Inflammatory macrophage treated with lipopolysaccharide for 1 hour (primary cell): ENCODE results near the gene CCDC50.

Experiments
- DNase-seq, 2 donors: peaks; one replicate each; pipeline ENCODE4 v3.0.0-alpha.2; 2020 to 2022

Gene CCDC50

DNA sequence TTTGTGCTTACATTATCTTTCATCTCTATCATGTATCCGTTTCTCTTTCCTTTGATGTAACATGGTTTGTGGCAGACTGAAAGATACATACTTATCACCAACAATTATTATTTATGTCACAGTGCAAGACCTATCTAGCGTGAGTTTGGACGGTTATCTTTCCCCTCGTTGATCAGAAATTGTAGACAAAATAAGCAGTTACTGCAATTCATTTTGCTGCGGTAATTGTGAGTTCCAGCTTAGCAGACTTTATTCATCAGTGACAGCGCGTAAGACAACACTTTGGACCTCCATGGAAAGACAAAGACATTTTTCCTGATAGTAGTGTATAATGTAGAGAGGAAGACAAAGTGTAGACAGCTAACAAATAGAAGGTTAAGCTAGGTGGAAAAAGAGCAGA, 52.1 kb downstream of the CCDC50 start:
- no peak for DNase-seq

DNA sequence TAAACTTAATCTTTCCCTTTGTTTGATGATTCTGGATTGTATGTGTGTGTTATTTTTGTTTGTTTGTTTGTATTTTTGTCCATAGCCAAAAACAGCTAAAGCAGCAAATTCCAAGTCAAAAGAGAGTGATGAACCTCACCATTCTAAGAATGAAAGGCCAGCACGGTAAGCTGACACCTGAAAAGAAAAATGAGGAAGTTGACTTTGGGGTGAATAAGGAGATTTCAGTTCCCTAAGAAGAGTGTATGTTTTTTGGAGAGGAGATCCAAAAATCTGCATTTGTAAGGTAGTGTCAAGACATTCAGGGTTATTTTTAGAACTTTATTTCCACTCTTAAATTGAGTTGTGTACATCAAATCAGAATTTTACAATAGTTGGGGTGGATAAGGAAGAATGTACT, 53.5 kb downstream of the CCDC50 start:
- DNase-seq = no peak

- no peak for DNase-seq
Observed at GRCh38 chr3:191383124-191383523, 53.9 kb downstream of the CCDC50 start.

GRCh38 chr3:191385101-191385500, 55.9 kb downstream of the CCDC50 start:
- no peak for DNase-seq

DNA sequence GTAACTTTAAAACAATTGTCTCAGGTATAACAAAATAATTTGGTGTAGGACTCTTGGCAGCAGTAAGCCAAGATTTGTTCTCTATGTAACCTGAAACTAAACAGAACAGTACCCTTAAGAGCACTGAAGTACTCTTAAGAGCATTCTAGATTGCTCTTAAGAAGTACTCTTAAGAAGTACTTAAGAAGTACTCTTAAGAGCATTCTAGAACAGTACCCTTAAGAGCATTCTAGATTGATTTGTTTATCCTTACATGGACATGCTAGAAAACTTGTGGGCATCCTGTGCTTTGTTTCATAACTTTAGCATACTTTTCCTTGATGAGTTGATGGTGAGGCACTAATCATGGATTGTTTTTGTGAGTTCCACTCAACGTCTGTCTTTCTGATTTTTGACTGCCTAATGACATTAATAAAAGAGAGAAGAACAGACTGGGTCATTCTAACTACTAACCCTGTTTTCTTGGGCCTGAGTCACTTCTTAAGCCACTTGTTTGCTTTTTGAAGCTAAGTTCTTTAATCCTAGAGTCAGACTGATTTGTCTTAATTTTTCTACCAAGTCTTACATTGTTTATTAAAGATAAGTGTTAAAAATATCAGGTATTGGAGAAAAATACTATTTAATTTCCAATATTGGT, 58.4 kb downstream of the CCDC50 start:
- no peak for DNase-seq

DNA sequence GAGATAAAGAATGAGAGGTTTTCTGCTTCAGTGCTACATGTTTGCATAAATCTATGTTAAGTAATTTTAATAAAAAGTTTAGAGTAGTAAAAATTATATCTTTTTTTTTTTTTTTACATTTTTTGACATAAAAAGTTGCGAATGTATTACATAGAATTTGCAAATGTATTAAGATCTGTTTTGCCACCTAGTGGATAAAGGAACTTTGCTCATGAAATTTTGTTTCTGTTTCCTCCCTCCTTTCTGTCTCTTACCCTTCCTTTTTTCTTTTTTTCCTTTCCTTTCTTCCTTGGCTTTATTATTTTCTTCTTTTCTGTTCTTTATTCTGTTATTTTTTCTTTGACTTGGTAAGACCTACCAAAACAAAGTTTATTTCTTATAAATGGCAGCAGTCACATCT, 59.6 kb downstream of the CCDC50 start:
- DNase-seq = no peak

- DNase-seq = no peak
Observed at GRCh38 chr3:191390580-191390979, 61.4 kb downstream of the CCDC50 start.

DNA sequence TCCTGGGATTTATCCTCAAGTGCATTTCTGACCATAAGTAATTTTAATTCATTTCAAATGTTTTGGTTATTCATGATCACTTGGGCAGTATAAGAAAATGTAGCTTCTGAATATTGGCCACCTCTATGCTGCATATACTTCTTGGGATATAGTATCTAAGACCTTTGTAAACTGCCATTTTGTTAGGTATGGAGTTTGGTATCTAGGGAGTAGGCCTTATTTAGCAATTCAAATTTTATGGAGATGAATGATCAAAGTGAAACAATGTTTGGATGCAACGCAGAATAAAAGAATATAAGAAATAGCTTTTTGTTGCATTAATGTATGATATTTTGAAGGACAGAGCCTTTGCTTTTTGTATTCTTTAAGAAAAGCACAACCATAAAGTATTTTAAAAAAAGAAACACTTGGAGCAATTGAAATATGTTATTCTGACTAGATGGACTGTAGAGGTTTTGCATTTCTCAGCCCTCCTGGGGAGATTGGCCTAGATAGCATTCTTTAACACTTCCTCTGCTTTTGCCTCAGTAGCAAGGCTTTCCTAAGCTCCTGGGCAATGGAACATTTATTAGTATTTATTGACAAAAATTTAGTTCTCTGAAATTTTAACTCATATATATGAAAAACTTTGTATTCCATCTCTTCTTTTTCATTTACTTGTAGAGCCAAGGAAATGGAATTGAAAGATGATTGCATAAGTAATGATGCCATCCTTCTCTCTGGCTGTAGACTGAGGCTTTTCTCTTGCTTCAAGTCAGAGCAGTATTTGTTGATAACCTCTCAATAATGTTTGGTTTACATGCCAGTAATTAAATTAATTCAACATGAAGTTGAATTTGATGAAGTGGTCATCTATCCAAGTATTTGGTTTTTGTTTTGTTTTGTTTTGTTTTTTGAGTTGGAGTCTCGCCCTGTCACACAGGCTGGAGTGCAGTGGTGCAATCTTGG, 62.9 kb downstream of the CCDC50 start:
- no peak for DNase-seq

- no peak for DNase-seq
Observed at GRCh38 chr3:191393146-191393545, 64.0 kb downstream of the CCDC50 start.

DNA sequence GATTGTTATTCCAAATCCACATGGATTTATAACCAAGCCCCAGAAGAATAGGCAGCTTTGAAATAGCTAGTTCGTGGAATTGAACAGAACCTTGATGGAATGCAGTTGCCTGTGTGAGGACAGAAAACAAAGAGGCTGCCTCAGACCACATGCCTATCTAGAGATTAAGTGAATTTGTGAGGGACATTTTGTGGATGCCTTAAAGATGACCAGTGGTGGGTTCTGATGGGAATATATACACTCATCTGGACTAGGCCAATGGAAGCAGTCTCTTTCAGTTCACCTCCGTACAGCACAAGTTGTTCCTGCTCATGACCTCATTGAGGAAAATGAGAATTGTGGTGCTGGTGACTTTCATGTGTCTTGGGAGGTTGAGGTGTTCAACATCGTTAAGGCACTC, 68.6 kb downstream of the CCDC50 start:
- no peak for DNase-seq

DNA sequence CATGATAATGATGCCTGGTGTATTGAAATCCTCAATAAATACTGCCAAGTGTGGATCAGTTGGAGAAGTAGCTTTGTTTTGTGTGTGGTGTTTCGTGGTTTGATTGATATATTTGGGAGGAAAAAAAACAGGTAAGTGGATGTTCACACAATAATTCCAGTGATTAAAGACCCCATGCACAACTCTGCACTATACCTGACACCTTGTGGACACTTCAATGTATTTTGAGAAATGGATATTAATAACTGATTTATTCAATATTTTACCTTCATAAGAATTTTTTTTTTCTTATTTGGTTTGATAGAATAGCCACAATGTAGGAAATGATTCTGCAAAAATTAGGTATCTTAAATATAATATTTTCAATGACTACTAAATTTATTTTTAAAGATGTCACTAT, 69.4 kb downstream of the CCDC50 start:
- DNase-seq = no peak

- DNase-seq = no peak
Observed at GRCh38 chr3:191399918-191400317, 70.7 kb downstream of the CCDC50 start.

GRCh38 chr3:191401775-191402357, 72.7 kb downstream of the CCDC50 start:
- no peak for DNase-seq

- no peak for DNase-seq
Observed at GRCh38 chr3:191409791-191410359, 80.7 kb downstream of the CCDC50 start.

DNA sequence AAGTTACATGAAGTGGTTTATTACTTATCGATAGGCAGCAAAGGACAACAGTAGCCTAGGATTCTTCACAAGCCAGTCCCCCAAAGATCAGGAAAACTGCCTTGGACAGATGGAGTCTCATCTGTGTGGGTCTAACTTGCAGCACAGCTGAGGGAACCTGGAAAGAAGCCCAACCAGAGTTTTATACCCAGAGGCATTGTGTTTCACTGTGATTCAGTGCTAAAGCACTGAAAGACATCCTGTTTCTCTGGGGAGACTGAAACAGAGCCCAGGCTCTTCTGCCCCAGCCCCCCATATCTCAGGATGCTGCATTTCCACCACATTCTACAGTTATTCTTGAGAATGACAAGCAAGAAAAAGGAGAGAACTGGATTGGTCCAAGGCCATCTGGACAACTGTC, 83.6 kb downstream of the CCDC50 start:
- no peak for DNase-seq

DNA sequence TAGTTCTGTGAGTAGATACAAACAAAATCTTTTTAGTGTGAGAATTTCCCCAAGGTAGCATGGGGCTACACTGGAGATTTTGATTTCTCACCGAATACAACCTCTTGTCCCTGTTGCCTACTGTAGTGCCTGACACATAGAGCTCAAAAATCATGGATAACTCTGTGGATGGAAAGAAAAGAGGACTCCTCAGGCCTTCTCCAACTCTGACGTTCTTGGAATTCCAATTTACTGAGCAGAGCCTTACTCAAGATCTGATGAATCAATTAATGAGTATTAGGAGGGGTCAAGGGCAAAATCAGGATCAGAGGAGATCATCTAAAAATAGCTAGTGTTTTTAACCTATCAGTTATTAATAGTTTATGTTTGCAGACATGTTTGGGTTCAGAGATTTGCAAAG, 85.1 kb downstream of the CCDC50 start:
- no peak for DNase-seq

GRCh38 chr3:191414732-191415131, 85.5 kb downstream of the CCDC50 start:
- no peak for DNase-seq

GRCh38 chr3:191415566-191415965, 86.4 kb downstream of the CCDC50 start:
- DNase-seq = no peak

DNA sequence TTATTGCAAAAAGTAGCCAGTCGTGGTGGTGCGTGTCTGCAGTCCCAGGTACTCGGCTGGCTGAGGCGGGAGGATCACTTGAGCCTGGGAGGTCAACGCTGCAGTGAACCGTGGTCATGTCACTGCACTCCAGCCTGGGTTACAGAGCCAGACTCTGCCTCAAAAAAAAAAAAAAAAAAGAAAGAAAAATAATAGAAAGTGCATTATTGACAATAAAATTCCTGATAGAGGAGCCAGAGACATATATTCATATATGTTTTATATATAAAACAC, 88.2 kb downstream of the CCDC50 start:
- DNase-seq = no peak

GRCh38 chr3:191420771-191421170, 91.6 kb downstream of the CCDC50 start:
- DNase-seq = no peak

- DNase-seq = no peak
Observed at GRCh38 chr3:191424881-191425280, 95.7 kb downstream of the CCDC50 start.

- DNase-seq = no peak
Observed at GRCh38 chr3:191425322-191425734, 96.1 kb downstream of the CCDC50 start.

DNA sequence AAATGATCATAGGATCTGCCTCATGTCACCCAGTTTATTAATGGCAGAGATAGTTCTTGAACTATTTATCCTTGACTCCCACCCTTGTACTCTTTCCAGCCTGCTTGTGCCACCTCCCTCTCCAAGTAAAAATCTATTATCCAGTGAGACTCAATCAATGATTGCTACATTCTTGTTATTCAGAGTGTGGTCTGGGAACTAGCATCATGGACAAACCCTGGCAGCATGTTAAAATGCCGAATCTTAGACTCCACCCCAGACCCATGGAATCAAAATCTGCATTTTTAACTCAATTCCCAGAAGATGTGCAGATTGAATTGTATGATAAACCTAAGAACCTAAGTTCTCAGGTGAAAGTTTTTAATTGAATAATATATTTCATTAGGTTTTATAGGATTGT, 97.1 kb downstream of the CCDC50 start:
- DNase-seq = no peak

DNA sequence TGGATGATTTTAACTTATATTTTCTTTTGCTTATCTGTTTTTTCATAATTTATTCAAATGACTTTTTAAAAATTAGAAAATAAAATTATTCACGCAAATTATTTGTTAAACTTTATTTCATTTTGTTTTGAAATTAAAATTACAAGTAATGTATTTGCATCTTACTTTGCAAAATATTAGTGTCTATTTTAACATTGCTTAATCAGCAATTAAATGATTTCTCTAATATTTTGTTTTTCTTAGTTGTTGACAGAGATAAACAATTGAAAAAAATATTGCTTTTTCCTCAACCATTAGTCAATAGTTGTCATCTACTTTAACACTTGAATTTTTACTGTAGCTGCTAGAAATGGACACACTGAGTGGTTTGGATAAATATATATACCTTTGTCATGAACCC, 99.0 kb downstream of the CCDC50 start:
- DNase-seq = no peak
